Measurements from ENCODE around the gene SERPINB4. TPM values are rescaled to one million over a fixed set of nuclear protein-coding genes. Genes with fewer than 3 reads are reported as not detected.

Gene SERPINB4
- total and polyA plus RNA-seq, 2 donors (not counting 1 experiment from before 2014, with no cell fraction given) = not detected

- CTCF ChIA-PET = no interaction called here
Measured at GRCh38 chr18:63604791-63605567, 39.1 kb downstream of the SERPINB4 start.

More at GRCh38 chr18:63604791-63605567, 39.1 kb downstream of the SERPINB4 start:
- H3K4me1 Mint-ChIP-seq = no peaks in the 10 kb centered on the region
- H3K4me3 ChIP-seq (ENCODE audit: control extremely low read depth in 1 of 5, extremely low read depth in 1 of 5, insufficient read depth in 1 of 5, low read depth in 2 of 5, low read length in 4 of 5) = no peak overlapping the region
- POLR2A ChIA-PET = no interaction called here
- no peaks in the 10 kb centered on the region for H3K9me3 ChIP-seq (ENCODE audit: control extremely low read depth in 1 of 3, control insufficient read depth in 2 of 3, insufficient read depth in 1 of 3, low read length in 2 of 3)
- H2AFZ ChIP-seq (ENCODE audit: insufficient read depth, low read depth, low read length, poor library complexity, severe bottlenecking) = no peak overlapping the region
- intact Hi-C loops (cut with micrococcal nuclease) = no loop called here
- DNase-seq = no peak
- H3K27me3 ChIP-seq (replicated peaks in 1 of 4; ENCODE audit: control extremely low read depth in 1 of 4, control insufficient read depth in 3 of 4, insufficient read depth in 4 of 4, low read length in 3 of 4) = peaks cover 0 to 5% (median 2%) of the 10 kb centered on the region in 4 experiments
- peaks cover 1% of the 10 kb centered on the region for H3K9me3 Mint-ChIP-seq (ENCODE audit: insufficient read depth)
- H3K27ac ChIP-seq (ENCODE audit: low read length in 2 of 2) = no peak overlapping the region
- no peaks in the 10 kb centered on the region for H3K79me2 ChIP-seq (ENCODE audit: control insufficient read depth, insufficient read depth, low read length)
- no peaks in the 10 kb centered on the region for H3K4me1 ChIP-seq (ENCODE audit: control insufficient read depth in 2 of 2, insufficient read depth in 2 of 2, low read length in 2 of 2)
- no peaks in the 10 kb centered on the region for H3K36me3 ChIP-seq (replicated peaks in 1 of 2; ENCODE audit: control extremely low read depth in 1 of 2, control insufficient read depth in 1 of 2, extremely low read depth in 1 of 2, insufficient read depth in 2 of 2, low read length in 1 of 2)
- no peak overlapping the region for H3K4me3 Mint-ChIP-seq
- no peak for TF ChIP-seq CTCF (IDR thresholded peaks at IDR 0.05)
- TF ChIP-seq EZH2 (IDR thresholded peaks at IDR 0.05; ENCODE audit: borderline replicate concordance, insufficient read depth, low read depth, low read length, poor library complexity, severe bottlenecking) = no peak
- H3K27me3 Mint-ChIP-seq = no peaks in the 10 kb centered on the region
- no peak overlapping the region for H3K27ac Mint-ChIP-seq
- H4K20me1 ChIP-seq (ENCODE audit: control insufficient read depth, insufficient read depth, low read length, poor library complexity, severe bottlenecking) = no peaks in the 10 kb centered on the region
- H3K9ac ChIP-seq (ENCODE audit: low read length) = no peak overlapping the region
- no peak for ATAC-seq (ENCODE audit: low read depth)
- H3K4me2 ChIP-seq (replicated peaks; ENCODE audit: low read depth, low read length, poor library complexity, severe bottlenecking) = no peak overlapping the region
- WGBS (ENCODE audit: insufficient coverage) = 90% methylated on average over 2 of the region's 4 CpGs
